ENCODE data around the gene SPECC1.

GRCh38 chr17:20306924-20307323, 297.8 kb downstream of the SPECC1 start:
- no peak for TF ChIP-seq CTCF (IDR thresholded peaks at IDR 0.05)
- TF ChIP-seq POLR2A (IDR thresholded peaks at IDR 0.05): no peak
